Right lobe of liver (tissue), 6 donors: ENCODE data around the gene CSPG5. TPM values are rescaled to one million over a fixed set of nuclear protein-coding genes. Genes with fewer than 3 reads are reported as not detected.
A peak's percentile ranks its signal among the peaks of the same experiment; 100 is the strongest.

Experiments used
- ATAC-seq, 4 donors: fragments of 200-7000 bp; cut with Tn5 transposase; one replicate each; pipeline ENCODE4 v1.9.1; 2020; ENCODE audit warnings: mild to moderate bottlenecking in 4 of 4, moderate library complexity in 4 of 4
- DNase-seq, 3 donors: peaks; one replicate each; pipeline ENCODE4 v3.0.0-alpha.2; 2020
- H3K27ac ChIP-seq, 3 donors: fragments of 200-600 bp; one replicate each; pipeline ENCODE4 v1.8.0; 2022
- H3K27me3 ChIP-seq, 2 donors: fragments of 200-600 bp; one replicate each; pipeline ENCODE4 v1.8.0; 2022
- H3K36me3 ChIP-seq, 4 donors: fragments of 200-600 bp; sonication (generic) in 1 of 4; one replicate each; pipeline versions ENCODE4 v1.5.1 to v1.8.0; 2017 to 2022; ENCODE audit warnings: control low read depth in 1 of 4
- H3K4me1 ChIP-seq, 4 donors: fragments of 200-600 bp; sonication (generic) in 1 of 4; one replicate each; pipeline versions ENCODE4 v1.5.1 to v1.8.0; 2017 to 2022; ENCODE audit warnings: control low read depth in 1 of 4
- H3K4me3 ChIP-seq, 3 donors: fragments of 200-600 bp; one replicate each; pipeline ENCODE4 v1.8.0; 2022
- H3K9me3 ChIP-seq, 4 donors: fragments of 200-600 bp; sonication (generic) in 1 of 4; one replicate each; pipeline versions ENCODE4 v1.5.1 to v1.8.0; 2017 to 2022; ENCODE audit warnings: control low read depth in 1 of 4
- POLR2A ChIP-seq: fragments of 450-650 bp; IDR thresholded peaks from one replicate; pipeline ENCODE4 v1.6.1; 2017; ENCODE audit warnings: antibody characterized with exemption, mild to moderate bottlenecking
- WGBS: methylation state at CpG from one replicate; pipeline ENCODE4 v1.1.6; 2018; ENCODE audit warnings: low coverage, low lambda C conversion rate; ENCODE audit not compliant: insufficient coverage; ENCODE audit errors: missing lambda C conversion rate; 5-methylcytosine and 5-hydroxymethylcytosine counted together
- intact Hi-C, 2 donors: fragments of 100-400 bp; cut with DNase I; formaldehyde crosslinking; loops; one replicate each; pipeline versions ENCODE4 v1.11.2 to v1.14.1; 2022
- small RNA-seq, 2 experiments: library from RNA; depleted of rRNA; stranded (forward); fragments of <200 nt; gene quantifications; one replicate each; pipeline ENCODE3, GENCODE V24; 2016
- total RNA-seq, 6 experiments: library from RNA; depleted of rRNA in 2 of 6; stranded (reverse); fragments of >200 nt in 2 of 6; fragmentation: NEBNext Ultra II Directional in 3 of 6; extraction: Animal tissue kit (Norgen Biotek cat#: 25700) in 3 of 6; gene quantifications; one replicate each; pipeline versions ENCODE4 v1.1.0 to v1.2.4, GENCODE V29; 2016 to 2023
- TF ChIP-seq, protein P1 (sequence below), 4 donors: fragments of 200-600 bp in 3 of 4; fragments of 450-650 bp in 1 of 4; IDR thresholded peaks; one replicate each; pipeline versions ENCODE4 v1.5.1 to v1.8.0; 2016 to 2022; ENCODE audit warnings: antibody characterized with exemption in 4 of 4, mild to moderate bottlenecking in 2 of 4
- donor health status: DM: no; HTN: yes; CAD: no.
- donor health status: DM: no; HTN: no; CAD: no.
- donor health status: DM: no; HTN: no; CAD: no.
- donor health status: DM: no; HTN: yes; CAD: no.
- donor health status: DM: no; HTN: yes; CAD: no.

CSPG5 gene
- total RNA-seq, 6 experiments from 2014 or later = 0.18 to 0.39 (median 0.25) TPM; not detected in 1

GRCh38 chr3:47512416-47513124, 66.1 kb downstream of the CSPG5 start:
- Histone ChIP-seq H3K9me3 (no peaks in the 10 kb centered on the region), H3K4me3 (peak overlapping the region; percentile 72 to 81 (median 79)), H3K36me3 (peaks cover 0 to 12% (median 2%) of the 10 kb centered on the region in 4 donors), H3K27me3 (no peaks in the 10 kb centered on the region), H3K27ac (peak overlapping the region; percentile 88 to 93 (median 92)), H3K4me1 (peaks cover 0 to 17% (median 0%) of the 10 kb centered on the region in 4 donors)
- intact Hi-C loops = no loop called here
- 24% methylated on average over 31 of the region's 36 CpGs for WGBS
- peak; percentile 4 to 14 (median 9) for ATAC-seq
- peak in 1 of 3 donors; percentile 54 for DNase-seq
- no peak for TF ChIP-seq POLR2A
- TF ChIP-seq, protein P1, sequence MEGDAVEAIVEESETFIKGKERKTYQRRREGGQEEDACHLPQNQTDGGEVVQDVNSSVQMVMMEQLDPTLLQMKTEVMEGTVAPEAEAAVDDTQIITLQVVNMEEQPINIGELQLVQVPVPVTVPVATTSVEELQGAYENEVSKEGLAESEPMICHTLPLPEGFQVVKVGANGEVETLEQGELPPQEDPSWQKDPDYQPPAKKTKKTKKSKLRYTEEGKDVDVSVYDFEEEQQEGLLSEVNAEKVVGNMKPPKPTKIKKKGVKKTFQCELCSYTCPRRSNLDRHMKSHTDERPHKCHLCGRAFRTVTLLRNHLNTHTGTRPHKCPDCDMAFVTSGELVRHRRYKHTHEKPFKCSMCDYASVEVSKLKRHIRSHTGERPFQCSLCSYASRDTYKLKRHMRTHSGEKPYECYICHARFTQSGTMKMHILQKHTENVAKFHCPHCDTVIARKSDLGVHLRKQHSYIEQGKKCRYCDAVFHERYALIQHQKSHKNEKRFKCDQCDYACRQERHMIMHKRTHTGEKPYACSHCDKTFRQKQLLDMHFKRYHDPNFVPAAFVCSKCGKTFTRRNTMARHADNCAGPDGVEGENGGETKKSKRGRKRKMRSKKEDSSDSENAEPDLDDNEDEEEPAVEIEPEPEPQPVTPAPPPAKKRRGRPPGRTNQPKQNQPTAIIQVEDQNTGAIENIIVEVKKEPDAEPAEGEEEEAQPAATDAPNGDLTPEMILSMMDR (IDR thresholded peaks at IDR 0.05) = no peak

Small RNAs within 50 kb of the gene (small RNA-seq; reads per million reads assigned to genes)
- gene RN7SL870P = 0 reads per million in 2 experiments

Other genes starting within 250 kb of the CSPG5 start
- 10 to 100 TPM; 14.9 to 25.8 (median 16.9) TPM for gene PTPN23, start 197.8 kb downstream of the CSPG5 start, total RNA-seq
- 10 to 100 TPM; 48.8 to 85.1 (median 78.9) TPM for gene SCAP, start 102.9 kb downstream of the CSPG5 start, total RNA-seq
- 10 to 100 TPM; 10.1 to 18.1 (median 13.9) TPM for gene ELP6, start 65.2 kb downstream of the CSPG5 start, total RNA-seq
- gene SMARCC1, start 203.0 kb upstream of the CSPG5 start, total RNA-seq = 10 to 100 TPM; 15.6 to 32.0 (median 24.1) TPM
- 10 to 100 TPM; 20.1 to 40.9 (median 28.7) TPM for gene DHX30, start 224.3 kb upstream of the CSPG5 start, total RNA-seq